ENCODE data around the gene GPR150.

GRCh38 chr5:95626701-95627100, 6.8 kb downstream of the GPR150 start:
- TF ChIP-seq, protein P1, sequence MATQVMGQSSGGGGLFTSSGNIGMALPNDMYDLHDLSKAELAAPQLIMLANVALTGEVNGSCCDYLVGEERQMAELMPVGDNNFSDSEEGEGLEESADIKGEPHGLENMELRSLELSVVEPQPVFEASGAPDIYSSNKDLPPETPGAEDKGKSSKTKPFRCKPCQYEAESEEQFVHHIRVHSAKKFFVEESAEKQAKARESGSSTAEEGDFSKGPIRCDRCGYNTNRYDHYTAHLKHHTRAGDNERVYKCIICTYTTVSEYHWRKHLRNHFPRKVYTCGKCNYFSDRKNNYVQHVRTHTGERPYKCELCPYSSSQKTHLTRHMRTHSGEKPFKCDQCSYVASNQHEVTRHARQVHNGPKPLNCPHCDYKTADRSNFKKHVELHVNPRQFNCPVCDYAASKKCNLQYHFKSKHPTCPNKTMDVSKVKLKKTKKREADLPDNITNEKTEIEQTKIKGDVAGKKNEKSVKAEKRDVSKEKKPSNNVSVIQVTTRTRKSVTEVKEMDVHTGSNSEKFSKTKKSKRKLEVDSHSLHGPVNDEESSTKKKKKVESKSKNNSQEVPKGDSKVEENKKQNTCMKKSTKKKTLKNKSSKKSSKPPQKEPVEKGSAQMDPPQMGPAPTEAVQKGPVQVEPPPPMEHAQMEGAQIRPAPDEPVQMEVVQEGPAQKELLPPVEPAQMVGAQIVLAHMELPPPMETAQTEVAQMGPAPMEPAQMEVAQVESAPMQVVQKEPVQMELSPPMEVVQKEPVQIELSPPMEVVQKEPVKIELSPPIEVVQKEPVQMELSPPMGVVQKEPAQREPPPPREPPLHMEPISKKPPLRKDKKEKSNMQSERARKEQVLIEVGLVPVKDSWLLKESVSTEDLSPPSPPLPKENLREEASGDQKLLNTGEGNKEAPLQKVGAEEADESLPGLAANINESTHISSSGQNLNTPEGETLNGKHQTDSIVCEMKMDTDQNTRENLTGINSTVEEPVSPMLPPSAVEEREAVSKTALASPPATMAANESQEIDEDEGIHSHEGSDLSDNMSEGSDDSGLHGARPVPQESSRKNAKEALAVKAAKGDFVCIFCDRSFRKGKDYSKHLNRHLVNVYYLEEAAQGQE (IDR thresholded peaks at IDR 0.05; ENCODE audit: insufficient read depth in 1 of 2, low read depth in 2 of 2, low read length in 1 of 2), result no peak
- TF ChIP-seq POLR2AphosphoS5 (IDR thresholded peaks at IDR 0.05; ENCODE audit: low read depth, low read length), result no peak
- TF ChIP-seq, protein P2, sequence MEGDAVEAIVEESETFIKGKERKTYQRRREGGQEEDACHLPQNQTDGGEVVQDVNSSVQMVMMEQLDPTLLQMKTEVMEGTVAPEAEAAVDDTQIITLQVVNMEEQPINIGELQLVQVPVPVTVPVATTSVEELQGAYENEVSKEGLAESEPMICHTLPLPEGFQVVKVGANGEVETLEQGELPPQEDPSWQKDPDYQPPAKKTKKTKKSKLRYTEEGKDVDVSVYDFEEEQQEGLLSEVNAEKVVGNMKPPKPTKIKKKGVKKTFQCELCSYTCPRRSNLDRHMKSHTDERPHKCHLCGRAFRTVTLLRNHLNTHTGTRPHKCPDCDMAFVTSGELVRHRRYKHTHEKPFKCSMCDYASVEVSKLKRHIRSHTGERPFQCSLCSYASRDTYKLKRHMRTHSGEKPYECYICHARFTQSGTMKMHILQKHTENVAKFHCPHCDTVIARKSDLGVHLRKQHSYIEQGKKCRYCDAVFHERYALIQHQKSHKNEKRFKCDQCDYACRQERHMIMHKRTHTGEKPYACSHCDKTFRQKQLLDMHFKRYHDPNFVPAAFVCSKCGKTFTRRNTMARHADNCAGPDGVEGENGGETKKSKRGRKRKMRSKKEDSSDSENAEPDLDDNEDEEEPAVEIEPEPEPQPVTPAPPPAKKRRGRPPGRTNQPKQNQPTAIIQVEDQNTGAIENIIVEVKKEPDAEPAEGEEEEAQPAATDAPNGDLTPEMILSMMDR (IDR thresholded peaks at IDR 0.05), result no peak
- TF ChIP-seq SIN3A (IDR thresholded peaks at IDR 0.05; ENCODE audit: borderline replicate concordance, insufficient read depth, low read depth, low read length), result no peak
- TF ChIP-seq TCF7L2 (IDR thresholded peaks at IDR 0.05; ENCODE audit: low read depth, low read length), result no peak
